Esophagus squamous epithelium (tissue), 4 donors: ENCODE measurements around the gene INSR.

Experiments
- CTCF ChIP-seq, 6 experiments: fragments of 450-650 bp in 4 of 6; fragments of 200-600 bp in 2 of 6; sonication (generic) in 2 of 6; IDR thresholded peaks; one replicate each; pipeline ENCODE4 v1.5.1; 2016 to 2019; ENCODE audit warnings: antibody characterized with exemption in 6 of 6, mild to moderate bottlenecking in 4 of 6, moderate library complexity in 4 of 6
- POLR2A ChIP-seq, 4 donors: fragments of 450-650 bp; IDR thresholded peaks; one replicate each; pipeline ENCODE4 v1.6.1; 2017; ENCODE audit warnings: antibody characterized with exemption in 4 of 4, mild to moderate bottlenecking in 4 of 4, moderate library complexity in 3 of 4

GRCh38 chr19:7267792-7268704 lies 26.2 kb downstream of the INSR start:
- no peak for TF ChIP-seq CTCF (IDR thresholded peaks at IDR 0.05)
- TF ChIP-seq POLR2A (IDR thresholded peaks at IDR 0.05), result no peak
